ENCODE data around the gene CYP3A7.
"Not testable (repeated sequence)": the region's sequence is repeated elsewhere in the genome, so short reads cannot be mapped to it uniquely, and the experiment has no call there.

Gene CYP3A7

GRCh38 chr7:99755085-99755484 lies 20.1 kb upstream of the CYP3A7 start:
- DNase-seq (ENCODE audit: low read depth, low spot score), result no peak
- in situ Hi-C loops (cut with HindIII; ENCODE audit: low sequenced_read_pairs), result no loop called here
- no peak overlapping the region for H3K4me3 ChIP-seq (ENCODE audit: low read depth, low read length)
- no peak for TF ChIP-seq CTCF (IDR thresholded peaks at IDR 0.05; ENCODE audit: low read depth, low read length)

GRCh38 chr7:99752356-99752755 lies 17.4 kb upstream of the CYP3A7 start:
- in situ Hi-C loops (cut with HindIII; ENCODE audit: low sequenced_read_pairs), result no loop called here
- DNase-seq (ENCODE audit: low read depth, low spot score), result no peak
- H3K4me3 ChIP-seq (ENCODE audit: low read depth, low read length), result no peak overlapping the region
- TF ChIP-seq CTCF (IDR thresholded peaks at IDR 0.05; ENCODE audit: low read depth, low read length), result no peak

- in situ Hi-C loops (cut with HindIII; ENCODE audit: low sequenced_read_pairs); H3K4me3 ChIP-seq (ENCODE audit: low read depth, low read length); DNase-seq (ENCODE audit: low read depth, low spot score): not testable (repeated sequence)
Measured at GRCh38 chr7:99751322-99752052, 16.5 kb upstream of the CYP3A7 start.

- in situ Hi-C loops (cut with HindIII; ENCODE audit: low sequenced_read_pairs), result no loop called here
- TF ChIP-seq CTCF (IDR thresholded peaks at IDR 0.05; ENCODE audit: low read depth, low read length), result no peak
- no peak for DNase-seq (ENCODE audit: low read depth, low spot score)
- H3K4me3 ChIP-seq (ENCODE audit: low read depth, low read length), result no peak overlapping the region
Measured at GRCh38 chr7:99748846-99749579, 14.0 kb upstream of the CYP3A7 start.

- in situ Hi-C loops (cut with HindIII; ENCODE audit: low sequenced_read_pairs); DNase-seq (ENCODE audit: low read depth, low spot score); H3K4me3 ChIP-seq (ENCODE audit: low read depth, low read length): not testable (repeated sequence)
Measured at GRCh38 chr7:99746915-99747314, 11.9 kb upstream of the CYP3A7 start.

GRCh38 chr7:99745395-99745794 lies 10.4 kb upstream of the CYP3A7 start:
- H3K4me3 ChIP-seq (ENCODE audit: low read depth, low read length); in situ Hi-C loops (cut with HindIII; ENCODE audit: low sequenced_read_pairs); DNase-seq (ENCODE audit: low read depth, low spot score): not testable (repeated sequence)

- in situ Hi-C loops (cut with HindIII; ENCODE audit: low sequenced_read_pairs), result no loop called here
- H3K4me3 ChIP-seq (ENCODE audit: low read depth, low read length), result no peak overlapping the region
- DNase-seq (ENCODE audit: low read depth, low spot score), result no peak
- no peak for TF ChIP-seq CTCF (IDR thresholded peaks at IDR 0.05; ENCODE audit: low read depth, low read length)
Measured at GRCh38 chr7:99742737-99743394, 7.9 kb upstream of the CYP3A7 start.

- no peak overlapping the region for H3K4me3 ChIP-seq (ENCODE audit: low read depth, low read length)
- no peak for TF ChIP-seq CTCF (IDR thresholded peaks at IDR 0.05; ENCODE audit: low read depth, low read length)
- DNase-seq (ENCODE audit: low read depth, low spot score), result no peak
- in situ Hi-C loops (cut with HindIII; ENCODE audit: low sequenced_read_pairs), result no loop called here
Measured at GRCh38 chr7:99741441-99741795, 6.4 kb upstream of the CYP3A7 start.

All from astrocyte of the spinal cord (primary cell).